Kidney epithelial cell (primary cell): ENCODE data around the gene BCORL1. TPM values are rescaled to one million over a fixed set of nuclear protein-coding genes. Genes with fewer than 3 reads are reported as not detected.

ENCODE experiments used
- DNase-seq: peaks from one replicate; pipeline ENCODE4 v3.0.0-alpha.2; 2010; ENCODE audit warnings: low read depth
- H3K27me3 ChIP-seq: 2 replicates; pipeline ENCODE4 v1.6.0; 2011; ENCODE audit warnings: low read length; ENCODE audit not compliant: control insufficient read depth, insufficient read depth
- H3K36me3 ChIP-seq: 2 replicates; pipeline ENCODE4 v1.5.1; 2011; ENCODE audit warnings: low read length; ENCODE audit not compliant: control insufficient read depth, insufficient read depth
- H3K4me3 ChIP-seq: 2 replicates; pipeline ENCODE4 v1.5.1; 2011; ENCODE audit warnings: low read depth, mild to moderate bottlenecking, control low read depth, low read length
- total RNA-seq: library from RNA; depleted of rRNA; stranded (reverse); fragments of >200 nt; gene quantifications from 2 replicates; pipeline ENCODE4 v1.2.3, GENCODE V29; 2015
- TF ChIP-seq, protein P1 (sequence below): IDR thresholded peaks from 2 replicates; pipeline ENCODE4 v1.5.1; 2011; ENCODE audit warnings: mild to moderate bottlenecking, moderate library complexity, low read length, control low read depth, inconsistent platforms; ENCODE audit not compliant: insufficient read depth, poor library complexity, severe bottlenecking

BCORL1 gene
- total RNA-seq, 1 donor from 2014 or later, result 4.8 TPM

DNA sequence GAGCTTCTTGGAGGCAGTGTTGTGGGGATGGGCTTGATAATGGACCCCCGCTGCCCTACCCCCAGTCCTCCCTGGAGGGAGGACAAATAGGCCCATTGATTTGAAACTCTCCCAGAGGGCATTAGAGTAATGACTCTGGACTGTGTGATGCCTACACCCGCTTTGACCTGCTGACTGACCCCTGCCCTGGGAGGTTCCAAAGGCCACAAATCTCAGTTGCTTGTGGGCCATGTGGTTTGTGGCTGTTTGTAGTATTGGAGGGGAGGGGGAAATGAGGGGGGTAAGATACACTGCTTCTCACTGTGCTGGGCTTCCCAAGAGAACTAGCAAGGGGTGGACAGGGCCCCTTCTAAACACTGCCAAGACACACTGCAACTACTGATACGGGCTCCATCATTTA, 27.6 kb upstream of the BCORL1 start:
- Histone ChIP-seq H3K4me3 (no peak overlapping the region), H3K27me3 (no peaks in the 10 kb centered on the region), H3K36me3 (no peaks in the 10 kb centered on the region)
- TF ChIP-seq, protein P1, sequence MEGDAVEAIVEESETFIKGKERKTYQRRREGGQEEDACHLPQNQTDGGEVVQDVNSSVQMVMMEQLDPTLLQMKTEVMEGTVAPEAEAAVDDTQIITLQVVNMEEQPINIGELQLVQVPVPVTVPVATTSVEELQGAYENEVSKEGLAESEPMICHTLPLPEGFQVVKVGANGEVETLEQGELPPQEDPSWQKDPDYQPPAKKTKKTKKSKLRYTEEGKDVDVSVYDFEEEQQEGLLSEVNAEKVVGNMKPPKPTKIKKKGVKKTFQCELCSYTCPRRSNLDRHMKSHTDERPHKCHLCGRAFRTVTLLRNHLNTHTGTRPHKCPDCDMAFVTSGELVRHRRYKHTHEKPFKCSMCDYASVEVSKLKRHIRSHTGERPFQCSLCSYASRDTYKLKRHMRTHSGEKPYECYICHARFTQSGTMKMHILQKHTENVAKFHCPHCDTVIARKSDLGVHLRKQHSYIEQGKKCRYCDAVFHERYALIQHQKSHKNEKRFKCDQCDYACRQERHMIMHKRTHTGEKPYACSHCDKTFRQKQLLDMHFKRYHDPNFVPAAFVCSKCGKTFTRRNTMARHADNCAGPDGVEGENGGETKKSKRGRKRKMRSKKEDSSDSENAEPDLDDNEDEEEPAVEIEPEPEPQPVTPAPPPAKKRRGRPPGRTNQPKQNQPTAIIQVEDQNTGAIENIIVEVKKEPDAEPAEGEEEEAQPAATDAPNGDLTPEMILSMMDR, result no peak
- DNase-seq, result no peak

DNA sequence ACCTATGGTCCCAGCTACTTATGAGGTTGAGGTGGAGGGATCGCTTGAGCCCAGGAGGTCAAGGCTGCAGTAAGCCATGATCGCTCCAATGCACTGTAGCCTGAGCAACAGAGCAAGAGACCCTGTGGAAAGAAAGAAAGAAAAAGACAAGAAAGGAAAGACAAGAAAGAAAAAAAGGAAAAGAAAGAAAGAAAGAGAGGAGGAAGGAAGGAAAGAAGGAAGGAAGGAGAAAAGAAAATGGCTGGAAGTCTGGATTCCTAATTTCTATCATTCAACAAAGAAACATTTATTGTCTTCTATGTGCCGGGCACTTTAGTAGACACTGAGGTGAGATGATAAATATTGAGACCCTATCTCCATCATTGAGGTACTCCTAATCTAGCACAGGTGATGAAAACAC, 26.8 kb upstream of the BCORL1 start:
- TF ChIP-seq, protein P1, result no peak
- H3K27me3 ChIP-seq, result no peaks in the 10 kb centered on the region
- H3K36me3 ChIP-seq, result no peaks in the 10 kb centered on the region
- no peak for DNase-seq
- no peak overlapping the region for H3K4me3 ChIP-seq

GRCh38 chrX:129956145-129956544, 26.3 kb upstream of the BCORL1 start:
- Histone ChIP-seq H3K36me3 (no peaks in the 10 kb centered on the region), H3K4me3 (no peak overlapping the region), H3K27me3 (no peaks in the 10 kb centered on the region)
- TF ChIP-seq, protein P1, result no peak
- DNase-seq, result no peak

DNA sequence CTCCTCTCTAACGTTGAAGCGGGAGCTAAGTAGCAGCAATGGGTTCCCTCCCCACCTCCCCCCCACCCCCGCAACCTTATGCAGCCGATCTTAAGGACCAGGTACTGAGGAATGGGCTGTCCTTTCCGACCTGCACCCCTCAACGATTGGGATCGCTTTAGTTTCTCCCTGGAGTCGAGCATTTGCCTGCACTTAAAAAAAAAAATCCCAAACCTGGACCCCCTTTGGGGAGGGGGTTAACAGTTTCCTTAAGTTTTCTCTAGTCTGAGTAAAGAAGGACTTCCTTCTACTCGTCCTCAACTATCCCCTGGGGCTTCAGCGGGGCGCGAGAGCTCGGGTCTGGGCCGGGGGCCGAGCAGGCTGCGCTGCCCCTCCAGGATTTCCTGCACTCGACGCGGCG, 25.7 kb upstream of the BCORL1 start:
- TF ChIP-seq, protein P1, result no peak
- peak overlapping the region; percentile 17 for H3K4me3 ChIP-seq
- H3K27me3 ChIP-seq, result no peaks in the 10 kb centered on the region
- DNase-seq, result no peak
- H3K36me3 ChIP-seq, result no peaks in the 10 kb centered on the region

- TF ChIP-seq, protein P1, result no peak
- no peaks in the 10 kb centered on the region for H3K27me3 ChIP-seq
- peak overlapping the region; percentile 17 for H3K4me3 ChIP-seq
- no peak for DNase-seq
- H3K36me3 ChIP-seq, result no peaks in the 10 kb centered on the region
These were observed 25.0 kb upstream of the BCORL1 start for GRCh38 chrX:129957241-129958082.

DNA sequence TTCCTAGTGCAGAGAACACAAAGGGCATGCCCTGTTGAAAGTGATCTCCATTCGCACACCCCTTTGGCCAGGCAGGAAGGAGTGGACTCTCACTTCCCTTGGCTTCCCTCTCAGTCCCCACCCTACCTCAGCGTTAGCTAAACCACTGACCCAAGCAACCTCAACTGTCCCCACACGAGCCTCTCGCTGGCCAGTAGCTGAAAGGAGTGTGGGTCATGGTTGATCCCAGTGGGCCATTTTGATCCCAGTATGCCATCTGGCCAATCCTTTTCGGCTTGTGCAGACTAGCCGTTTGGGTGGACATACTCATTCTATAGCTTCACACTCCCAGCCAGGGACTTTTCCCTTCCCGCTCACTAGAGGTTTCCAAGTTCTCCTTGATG, 24.4 kb upstream of the BCORL1 start:
- TF ChIP-seq, protein P1, result no peak
- no peak overlapping the region for H3K4me3 ChIP-seq
- DNase-seq, result no peak
- no peaks in the 10 kb centered on the region for H3K36me3 ChIP-seq
- no peaks in the 10 kb centered on the region for H3K27me3 ChIP-seq
